Stimulated activated CD4-positive, alpha-beta T cell treated with anti-CD3 and anti-CD28 coated beads, Interleukin-4, amount 100 ng/mL, for 1 hour (primary cell): Measurements from ENCODE around the gene APOB.
"Not testable (repeated sequence)": the region's sequence is repeated elsewhere in the genome, so short reads cannot be mapped to it uniquely, and the experiment has no call there.

Experiments used
- DNase-seq: peaks from one replicate; pipeline ENCODE4 v3.0.0-alpha.2; 2020

Gene APOB

DNA sequence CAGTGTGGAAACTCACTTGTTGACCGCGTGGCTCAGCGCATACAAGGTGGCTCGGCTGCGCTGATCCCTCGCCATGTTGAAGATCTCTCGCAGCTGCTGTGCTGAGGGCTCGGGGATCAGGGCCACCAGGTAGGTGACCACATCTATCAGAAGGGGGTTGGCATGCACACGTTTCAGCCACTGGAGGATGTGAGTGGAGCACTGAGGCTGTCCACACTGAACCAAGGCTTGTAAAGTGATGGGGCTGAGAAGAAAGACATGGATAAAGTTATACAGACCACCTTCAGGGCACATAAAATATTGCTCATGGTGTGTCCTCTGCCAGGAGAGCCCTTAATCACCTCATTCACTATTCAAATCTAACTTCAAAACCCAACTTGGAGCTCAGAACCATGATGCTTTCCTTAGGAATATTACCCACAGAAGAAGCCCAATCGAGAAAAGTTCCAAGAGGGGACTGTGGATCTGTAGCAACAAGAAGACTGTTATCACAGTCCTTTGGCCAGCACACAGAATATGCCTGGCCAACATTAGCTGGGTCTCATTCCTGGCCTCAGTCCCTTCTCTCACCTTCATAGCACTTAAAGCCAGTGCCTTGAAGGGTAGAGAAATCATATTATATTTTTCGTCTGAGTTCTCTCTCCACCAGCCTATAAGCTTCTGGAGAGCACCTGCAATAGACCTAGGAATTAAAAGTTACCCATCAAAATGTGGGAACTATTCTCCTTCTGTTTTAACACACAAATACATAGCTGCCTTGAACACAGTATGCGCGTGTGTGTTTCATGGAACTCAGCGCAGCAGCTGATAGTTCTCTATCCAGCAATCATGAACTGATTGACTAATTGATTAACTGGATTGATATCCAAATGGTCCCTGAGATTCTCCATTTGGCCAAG, 11.3 kb downstream of the APOB start:
- no peak for DNase-seq

DNA sequence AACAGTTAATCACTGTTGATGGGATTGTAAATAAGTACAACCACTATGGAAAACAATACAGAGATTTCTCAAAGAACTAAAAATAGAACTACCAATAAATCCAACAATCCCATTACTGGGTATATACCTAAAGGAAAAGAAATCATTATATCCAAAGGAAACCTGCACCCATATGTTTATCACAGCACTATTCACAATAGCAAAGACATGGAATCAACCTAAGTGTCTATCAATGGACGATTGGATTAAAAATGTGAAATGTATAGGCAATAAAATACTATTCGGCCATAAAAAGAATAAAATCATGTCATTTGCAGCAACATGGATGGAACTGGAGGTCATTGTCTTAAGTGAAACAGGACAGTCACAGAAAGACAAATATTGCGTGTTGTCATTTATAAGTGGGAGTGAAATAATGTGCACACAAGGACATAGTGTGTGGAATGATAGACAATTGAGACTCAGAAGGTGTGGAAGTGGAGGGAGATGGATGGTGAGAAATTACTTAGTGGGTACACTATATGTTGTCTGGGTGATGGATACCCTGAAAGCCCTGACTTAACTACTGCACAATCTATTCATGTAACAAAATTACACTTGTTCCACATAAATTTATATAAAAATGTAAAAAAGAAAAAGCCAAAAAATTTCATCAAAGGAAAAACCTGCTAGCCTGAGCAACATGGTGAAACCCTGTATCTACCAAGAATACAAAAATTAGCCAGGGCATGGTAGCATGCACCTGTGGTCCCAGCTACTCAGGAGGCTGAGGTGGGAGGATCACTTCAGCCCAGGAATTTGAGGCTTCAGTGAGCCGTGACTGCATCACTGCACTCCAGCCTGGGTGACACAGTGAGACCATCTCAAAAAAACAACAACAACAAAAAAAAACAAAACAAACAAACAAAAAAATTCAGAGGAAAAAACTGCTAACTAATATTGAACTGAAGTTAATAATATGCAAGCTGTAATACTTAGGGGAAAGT, 12.6 kb downstream of the APOB start:
- no peak for DNase-seq

DNA sequence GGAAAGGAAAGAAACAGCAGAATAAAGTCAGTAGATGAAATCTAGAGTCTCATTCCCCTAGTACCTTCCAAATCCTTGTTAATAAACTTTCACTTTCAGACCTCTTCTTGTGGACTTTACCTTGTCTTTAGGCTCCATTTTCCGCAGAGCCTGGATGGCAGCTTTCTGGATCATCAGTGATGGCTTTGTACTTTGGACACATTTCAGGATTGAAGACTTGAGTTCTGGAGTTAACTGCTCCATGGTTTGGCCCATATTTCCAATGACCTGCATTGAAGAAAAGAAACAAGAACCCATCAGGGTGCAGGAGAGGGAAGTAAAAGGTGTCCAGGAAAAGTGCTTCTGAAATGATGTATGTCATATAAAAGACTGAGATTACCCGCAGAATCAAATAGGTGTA, 14.4 kb downstream of the APOB start:
- DNase-seq, result no peak

DNA sequence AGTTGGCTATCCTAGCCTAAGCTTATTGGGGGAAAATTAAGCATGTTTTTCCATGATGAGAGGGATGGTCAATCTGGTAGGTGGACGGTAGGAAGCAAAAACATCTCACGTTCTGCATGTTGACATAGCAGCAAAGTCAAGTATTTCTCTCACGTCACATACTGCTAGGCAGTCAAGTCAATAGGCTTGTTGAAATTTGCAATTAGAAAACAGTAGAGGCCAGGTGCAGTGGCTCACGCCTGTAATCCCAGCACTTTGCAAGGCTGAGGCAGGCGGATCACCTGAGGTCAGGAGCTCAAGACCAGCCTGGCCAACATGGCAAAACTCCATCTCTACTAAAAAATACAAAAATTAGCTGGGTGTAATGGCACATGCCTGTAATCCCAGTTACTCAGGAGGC, 14.9 kb downstream of the APOB start:
- not testable (repeated sequence) for DNase-seq

DNA sequence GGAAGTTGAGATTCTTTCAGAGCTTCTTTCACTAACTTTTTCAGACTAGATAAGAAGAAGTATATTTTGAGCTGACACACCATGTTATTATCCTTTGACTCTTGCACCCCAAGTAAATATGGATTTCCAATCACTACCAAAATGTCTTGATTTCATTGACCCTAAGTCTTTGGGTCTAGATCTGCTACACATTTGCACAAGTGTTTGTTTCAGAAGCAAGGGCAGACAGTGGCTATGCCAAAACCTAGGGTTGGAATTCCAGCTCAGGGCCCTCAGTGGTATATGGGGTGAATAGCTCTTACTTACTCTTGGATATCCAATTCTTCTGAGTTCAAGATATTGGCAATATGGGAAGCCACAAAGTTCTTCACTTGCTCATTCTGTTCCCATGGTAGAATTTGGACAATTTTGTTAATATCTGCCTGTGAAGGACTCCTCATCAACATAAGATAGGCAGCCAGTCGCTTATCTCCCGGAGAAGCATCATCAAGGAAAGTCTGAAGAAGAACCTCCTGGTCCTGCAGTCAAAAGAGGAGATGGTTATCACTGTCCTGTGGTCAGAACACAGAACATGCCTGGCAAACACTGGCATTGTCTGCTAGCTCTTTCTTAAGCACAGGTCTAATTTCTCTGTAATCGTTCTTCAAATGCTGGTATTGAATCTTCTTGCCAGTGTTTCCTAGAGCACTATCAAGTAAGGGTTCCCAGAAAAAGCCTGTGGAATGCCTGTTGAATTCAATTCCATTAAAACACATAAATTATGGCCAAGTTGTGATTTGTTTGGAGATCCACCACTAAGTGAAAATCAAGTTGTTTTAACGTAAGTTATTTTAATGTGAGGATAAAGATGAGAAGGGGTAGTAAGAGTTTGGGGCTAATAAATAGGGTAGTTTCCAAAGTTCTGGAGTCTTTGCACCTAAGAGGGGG, 15.6 kb downstream of the APOB start:
- DNase-seq, result no peak

DNA sequence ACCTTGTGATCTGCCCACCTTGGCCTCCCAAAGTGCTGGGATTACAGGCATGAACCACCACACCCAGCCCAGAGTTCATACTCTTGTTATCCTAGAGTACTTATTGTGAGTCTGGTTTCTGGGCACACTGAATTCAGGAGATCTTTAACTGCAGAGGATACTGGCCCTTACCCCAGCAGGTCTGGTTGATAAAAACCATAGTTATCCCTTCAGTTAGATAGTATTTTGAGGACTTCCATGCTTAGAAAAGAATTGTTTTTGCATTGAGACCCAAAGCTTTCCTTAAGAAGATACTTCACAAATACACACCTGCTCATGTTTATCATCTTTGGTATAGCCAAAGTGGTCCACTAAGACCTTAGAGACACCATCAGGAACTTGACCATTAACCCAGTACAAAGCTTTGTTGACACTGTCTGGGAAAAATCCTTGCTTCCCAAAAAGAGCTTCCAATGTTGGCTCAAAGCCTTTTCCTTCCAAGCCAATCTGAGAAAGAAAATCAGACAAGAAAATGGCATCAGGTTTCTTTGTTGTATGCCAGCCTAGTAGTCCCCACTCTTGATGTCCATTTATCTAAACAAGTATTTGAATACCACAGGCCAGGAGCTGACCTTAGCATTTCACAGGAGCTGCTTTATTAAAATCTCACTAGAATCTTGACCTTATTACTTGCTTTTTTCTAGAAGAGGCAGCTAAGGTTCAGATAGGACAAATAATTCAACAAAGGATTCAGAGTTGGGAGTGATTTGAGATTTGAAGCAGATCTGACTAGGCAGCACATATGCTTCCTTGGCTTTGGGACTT, 17.2 kb downstream of the APOB start:
- DNase-seq, result no peak

DNA sequence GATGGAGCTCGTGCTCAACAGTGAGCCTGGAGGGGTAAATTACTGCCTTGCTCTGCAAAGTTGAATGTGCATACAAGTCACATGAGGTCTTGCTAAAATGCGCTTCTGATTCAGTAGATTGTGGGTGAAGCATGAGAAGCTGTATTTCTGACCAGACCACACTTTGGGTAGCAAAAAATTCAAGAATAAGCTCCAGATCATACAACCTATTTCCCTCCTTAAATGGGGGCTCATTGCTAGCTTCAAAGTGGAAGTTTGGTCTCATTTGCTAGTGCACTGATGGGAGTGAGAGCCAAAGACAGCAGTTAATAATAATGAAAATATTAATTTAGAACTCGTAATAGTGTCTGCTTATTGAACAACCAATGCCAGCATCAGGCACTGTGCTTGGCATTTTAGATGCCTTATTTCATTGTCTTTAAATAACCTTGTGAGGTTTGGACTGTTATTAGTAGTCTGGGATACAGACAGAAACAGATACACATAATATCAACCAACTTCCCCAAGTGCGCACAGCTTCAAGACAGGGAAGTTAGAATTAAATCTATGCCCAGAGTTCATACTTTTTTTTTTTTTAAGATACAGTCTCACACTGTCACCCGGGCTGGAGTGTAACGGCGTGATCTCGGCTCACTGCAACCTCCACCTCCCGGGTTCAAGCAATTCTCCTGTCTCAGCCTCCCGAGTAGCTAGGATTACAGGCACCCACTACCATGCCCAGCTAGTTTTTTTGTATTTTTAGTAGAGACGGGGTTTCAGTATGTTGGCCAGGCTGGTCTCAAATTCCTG, 18.0 kb downstream of the APOB start:
- no peak for DNase-seq

DNA sequence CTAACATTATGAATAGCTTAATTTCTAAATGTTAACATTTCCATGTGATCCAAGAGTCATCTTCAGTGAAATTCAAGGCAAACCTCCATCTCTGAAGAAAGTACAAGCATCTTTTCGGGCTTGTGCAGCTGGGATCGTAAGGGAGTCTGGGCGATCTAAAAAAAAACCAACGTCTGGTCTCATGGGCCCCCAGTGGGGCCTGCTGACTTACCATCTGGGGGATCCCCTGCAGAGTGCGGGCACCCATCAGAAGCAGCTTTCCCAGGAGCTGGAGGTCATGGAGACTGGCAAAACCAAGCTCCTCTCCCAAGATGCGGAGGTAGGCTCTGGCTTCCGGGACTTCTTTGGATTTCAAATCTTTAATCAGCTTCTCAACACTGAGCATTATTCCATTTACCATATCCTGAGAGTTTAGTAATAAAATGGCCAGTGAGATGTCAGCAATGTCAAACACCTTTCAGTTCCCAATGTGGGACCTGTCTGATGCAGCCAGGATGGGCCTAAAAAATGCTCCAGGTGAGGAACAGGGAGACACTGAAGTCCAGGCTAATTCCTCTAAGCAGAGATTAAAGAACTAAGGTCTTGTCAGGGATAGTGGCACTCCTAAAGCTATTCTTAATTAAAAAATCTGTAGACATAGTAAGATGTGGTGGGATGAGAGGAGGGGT, 19.0 kb downstream of the APOB start:
- DNase-seq, result no peak

DNA sequence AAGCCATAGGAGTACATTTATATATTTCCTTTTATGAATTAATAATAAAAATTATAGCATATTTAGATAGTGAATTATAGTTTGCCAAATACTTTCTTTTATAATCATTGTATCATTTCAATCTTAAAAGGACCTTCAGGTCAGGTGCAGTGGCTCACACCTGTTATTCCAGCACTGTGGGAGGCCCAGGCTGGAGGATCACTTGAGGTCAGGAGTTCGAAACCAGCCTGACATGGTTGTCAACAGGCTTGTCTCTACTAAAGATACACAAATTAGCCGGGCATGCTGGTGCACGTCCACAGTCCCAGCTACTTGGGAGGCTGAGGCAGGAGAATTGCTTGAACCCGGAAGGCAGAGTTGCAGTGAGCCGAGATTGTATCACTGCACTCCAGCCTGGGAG, 19.7 kb downstream of the APOB start:
- DNase-seq, result no peak

DNA sequence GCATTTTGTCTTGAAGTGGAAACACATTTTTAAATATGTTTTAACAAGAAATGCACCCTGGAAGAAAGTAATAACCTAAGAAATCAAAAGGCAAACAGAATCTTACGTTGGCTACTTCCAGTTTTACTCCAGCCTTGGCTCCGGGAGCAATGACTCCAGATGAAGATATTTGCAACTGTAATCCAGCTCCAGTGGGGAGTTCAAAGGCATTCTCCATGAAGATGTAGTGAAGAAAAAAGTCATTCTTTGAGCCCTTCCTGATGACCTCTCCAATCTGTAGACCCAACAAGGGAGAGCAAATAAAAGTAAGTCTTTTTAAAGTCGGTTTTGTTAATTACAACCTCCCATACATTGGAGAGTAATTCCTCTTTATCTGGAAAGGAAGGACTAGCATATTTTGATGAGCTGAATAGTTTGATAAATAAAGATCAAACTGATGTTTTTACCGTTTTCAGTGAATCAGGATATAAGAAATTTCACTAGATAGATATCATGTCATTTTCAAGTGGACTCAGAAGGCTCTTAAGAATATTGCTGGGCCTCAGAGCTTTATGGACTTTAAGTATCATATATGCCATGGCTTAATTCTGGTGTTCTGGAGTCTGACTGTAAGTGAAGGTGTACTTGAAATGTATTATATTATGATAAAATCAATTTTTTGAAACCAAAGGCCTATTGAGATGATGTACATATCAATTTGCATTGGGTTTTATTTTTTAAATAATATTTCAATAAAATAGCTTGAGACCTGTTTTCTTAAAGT, 20.3 kb downstream of the APOB start:
- DNase-seq, result no peak

DNA sequence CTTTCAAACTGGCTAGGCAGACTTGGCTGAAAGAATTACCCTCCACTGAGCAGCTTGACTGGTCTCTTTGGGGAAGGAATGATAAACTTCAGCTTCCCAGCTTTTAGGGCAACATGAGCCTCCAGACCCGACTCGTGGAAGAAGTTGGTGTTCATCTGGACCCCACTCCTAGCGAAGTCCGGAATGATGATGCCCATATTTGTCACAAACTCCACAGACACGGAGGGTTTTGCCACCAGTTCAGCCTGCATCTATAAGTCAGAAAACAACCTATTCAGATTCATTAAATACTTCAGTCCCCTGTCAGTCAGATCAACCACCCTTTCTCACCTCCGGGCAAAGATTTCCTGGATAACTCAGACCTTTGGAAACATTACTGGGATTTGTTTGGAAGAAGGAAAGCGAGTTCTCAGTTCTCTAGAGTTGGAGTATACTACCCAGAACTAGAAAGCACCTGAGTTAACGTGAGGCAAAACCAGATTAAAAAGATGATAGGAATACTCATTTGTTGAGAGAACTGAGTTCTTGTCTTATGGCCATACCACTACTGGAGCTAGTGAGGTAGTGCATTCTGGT, 21.0 kb downstream of the APOB start:
- no peak for DNase-seq

DNA sequence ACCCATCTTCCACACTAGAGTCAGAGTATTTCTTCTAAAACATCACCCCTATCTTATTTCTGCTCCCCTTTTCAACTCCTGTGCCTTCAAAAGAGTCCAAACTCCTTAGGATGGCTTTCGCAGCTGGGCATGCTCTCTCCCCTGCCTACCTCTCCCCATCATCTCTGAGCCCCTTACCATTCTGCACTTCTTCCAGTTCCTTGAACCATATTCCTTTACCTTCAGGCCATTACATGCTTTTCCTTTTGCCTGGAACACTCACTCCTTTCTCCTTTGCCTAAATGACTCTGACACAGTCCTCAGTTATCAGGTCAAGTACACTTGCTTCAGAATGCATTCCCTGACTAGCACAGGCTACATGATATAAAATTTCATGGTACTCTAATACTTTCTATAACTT, 22.4 kb downstream of the APOB start:
- DNase-seq, result no peak

DNA sequence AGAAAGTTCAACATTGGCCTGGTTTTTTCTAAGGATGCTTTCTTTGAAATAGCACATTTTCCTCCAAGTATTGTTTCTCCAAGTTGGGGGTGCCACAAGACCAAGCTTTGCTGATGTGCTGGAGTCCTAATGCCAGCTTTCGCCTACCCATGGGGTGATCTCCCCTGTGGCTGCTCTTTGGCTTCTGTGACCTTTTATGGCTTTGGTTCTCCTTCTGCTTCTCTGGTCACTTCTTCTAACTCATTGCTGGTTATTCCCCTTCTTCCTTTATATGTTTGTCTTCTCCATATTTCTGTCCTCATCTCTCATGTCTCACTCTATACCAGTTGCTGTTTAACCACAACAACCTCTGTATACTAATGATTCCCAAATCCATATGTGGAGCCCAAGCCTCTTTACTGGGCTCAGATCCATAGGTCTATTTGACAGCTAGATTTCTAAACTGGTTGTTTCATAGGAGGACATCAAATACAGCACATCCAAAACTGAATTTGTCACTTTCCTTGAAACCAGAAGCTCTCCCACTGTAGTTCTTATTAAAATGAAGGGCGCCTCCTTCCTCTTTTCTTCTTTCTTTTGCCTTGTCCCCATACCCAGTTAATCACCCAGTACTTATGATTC, 23.1 kb downstream of the APOB start:
- no peak for DNase-seq

DNA sequence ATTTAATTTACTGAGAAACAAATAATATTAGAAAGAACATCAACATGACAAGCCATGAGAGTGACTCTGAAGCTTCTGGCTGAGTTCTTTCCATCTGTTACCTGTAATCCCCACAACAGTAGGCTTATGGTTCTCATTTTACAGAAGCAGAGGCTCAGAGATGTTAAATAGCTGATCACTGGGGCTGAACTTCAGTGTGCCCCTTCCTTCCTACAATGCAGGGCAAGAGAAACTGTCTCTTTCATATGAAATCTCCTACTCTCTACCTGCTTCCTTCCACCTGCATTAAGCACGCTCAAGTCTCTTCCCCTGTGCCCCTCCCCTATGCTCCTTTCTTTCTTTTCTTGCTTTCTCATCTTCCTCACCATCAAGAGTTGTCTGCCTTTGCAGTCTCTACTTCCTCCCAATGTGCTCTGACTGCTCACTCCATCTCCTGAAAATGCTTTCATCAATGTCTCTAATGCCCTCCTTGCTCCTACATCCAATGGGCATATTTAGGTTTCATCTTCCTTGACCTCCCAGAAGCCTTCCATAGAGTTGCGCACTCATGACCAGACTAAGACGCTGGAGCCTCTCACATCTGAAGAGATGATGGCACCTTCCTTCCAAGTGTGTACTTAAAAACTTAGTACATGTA, 23.7 kb downstream of the APOB start:
- no peak for DNase-seq

DNA sequence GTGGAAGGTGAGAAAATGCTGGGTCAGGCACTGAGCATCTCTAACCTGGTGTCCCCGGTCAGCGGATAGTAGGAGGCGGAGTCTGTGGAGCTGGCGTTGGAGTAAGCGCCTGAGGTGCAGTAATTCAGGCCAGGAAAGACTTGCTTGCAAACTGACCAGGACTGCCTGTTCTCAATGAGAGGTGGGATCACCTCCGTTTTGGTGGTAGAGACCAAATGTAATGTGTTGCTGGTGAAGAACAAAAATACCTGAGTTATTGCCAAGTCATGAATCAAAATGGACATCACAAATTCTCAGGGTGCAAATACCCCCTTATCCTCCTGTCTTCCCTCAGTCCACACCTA, 24.2 kb downstream of the APOB start:
- DNase-seq, result no peak

DNA sequence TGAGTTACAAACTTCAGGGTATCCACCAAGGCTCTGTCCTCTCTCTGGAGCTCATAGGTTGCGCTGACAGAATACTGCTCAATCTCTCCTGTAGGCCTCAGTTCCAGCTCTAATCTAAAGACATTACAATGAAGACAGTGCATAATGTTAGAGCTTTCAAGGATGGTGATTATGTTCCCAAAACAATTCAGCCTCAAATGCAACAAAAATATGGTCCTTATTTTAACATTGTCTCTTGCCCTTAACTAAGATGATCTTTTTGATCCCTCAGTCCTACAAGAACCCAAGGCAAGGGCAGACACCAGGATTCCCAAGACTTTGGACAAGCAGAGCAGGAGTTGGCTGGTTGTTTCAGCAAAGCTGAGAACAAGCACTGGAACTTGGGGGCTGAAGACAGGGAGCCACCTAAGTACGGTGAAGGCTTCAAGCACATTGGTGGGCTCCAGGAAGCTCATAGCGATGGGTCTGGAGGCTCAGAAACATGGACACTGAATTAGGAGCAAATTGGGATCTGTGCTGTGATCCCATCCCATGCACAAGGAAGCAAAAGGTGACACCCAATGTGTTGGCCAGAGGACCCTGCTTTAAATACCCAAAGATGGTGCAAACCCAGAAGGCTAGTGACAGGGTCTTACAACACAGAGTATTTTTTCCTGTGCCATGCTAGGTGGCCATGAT, 24.7 kb downstream of the APOB start:
- DNase-seq, result no peak

DNA sequence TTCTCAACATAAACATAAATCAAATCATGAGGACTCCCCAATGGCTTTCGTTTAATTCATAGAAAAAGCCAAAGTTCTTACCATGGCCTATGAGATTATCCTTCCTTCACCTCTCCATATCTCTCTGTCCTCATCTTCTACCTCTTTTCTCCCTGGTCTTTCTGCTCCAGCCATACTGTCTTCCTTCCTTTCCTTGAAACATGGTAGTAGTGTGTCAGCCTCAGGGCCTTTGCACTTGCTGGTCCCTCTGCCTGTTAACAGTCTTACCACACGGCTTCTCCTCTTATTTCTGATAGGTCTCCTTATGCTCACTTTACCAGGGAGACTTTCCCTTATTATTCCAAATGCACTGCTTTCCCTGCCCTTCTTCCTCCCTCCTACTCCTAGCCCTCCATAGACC, 25.6 kb downstream of the APOB start:
- DNase-seq, result no peak
